ENCODE results near the gene TENM4. TPM values are rescaled to one million over a fixed set of nuclear protein-coding genes. Genes with fewer than 3 reads are reported as not detected.
A peak's percentile ranks its signal among the peaks of the same experiment; 100 is the strongest.

The TENM4 gene
- total and polyA plus RNA-seq, 2 of the 8 experiments (the other 6 are each of a cell fraction or from before 2014, with no cell fraction given): 3.5 to 7.2 TPM

DNA sequence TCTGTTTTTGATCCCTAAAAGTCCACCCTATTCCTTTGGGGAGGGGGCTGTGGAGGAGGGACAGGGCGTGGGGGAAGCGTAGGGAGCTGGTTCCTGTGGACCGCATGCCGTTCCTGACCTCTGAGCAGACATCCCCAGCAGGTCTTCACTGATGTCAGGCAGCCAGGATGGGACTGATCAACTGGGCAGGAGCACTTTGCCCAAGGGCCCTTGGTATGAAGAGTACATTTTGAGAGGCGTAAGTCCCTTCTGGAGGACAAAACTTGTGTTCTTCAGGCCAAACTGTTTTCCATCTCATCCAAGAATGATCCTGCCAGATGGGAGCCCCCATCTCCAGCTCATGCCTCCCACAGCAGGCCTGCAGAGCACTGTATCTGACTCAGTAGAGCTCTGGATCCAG is 785.3 kb downstream of the TENM4 start:
- Histone ChIP-seq H2AFZ (ENCODE audit: low read length) (no peak overlapping the region), H3K4me2 (ENCODE audit: insufficient read depth in 1 of 2, low read depth in 2 of 2, low read length in 2 of 2) (no peak overlapping the region), H3K9ac (replicated peaks in 1 of 4; ENCODE audit: extremely low read depth in 1 of 4, low read depth in 3 of 4, low read length in 3 of 4) (no peak overlapping the region), H4K8ac (ENCODE audit: extremely low read depth, insufficient read depth, low read length) (no peak overlapping the region), H2BK20ac (ENCODE audit: low read length) (no peak overlapping the region), H4K20me1 (replicated peaks in 1 of 2; ENCODE audit: control insufficient read depth in 1 of 2, insufficient read depth in 2 of 2, low read length in 2 of 2) (no peaks in the 10 kb centered on the region), H3K4me1 (replicated peaks in 1 of 4; ENCODE audit: control insufficient read depth in 3 of 4, insufficient read depth in 4 of 4, low read length in 3 of 4) (peaks cover 0 to 2% (median 0%) of the 10 kb centered on the region in 4 experiments; a peak in 1 of 7 replicates), H2BK15ac (ENCODE audit: low read length) (no peak overlapping the region), H4K5ac (ENCODE audit: insufficient read length, low read depth, low read length) (no peak overlapping the region), H3K27me3 (replicated peaks in 1 of 4; ENCODE audit: control insufficient read depth in 3 of 4, extremely low read depth in 1 of 4, insufficient read depth in 3 of 4, low read length in 3 of 4) (no peaks in the 10 kb centered on the region), H3K14ac (ENCODE audit: insufficient read length) (no peak overlapping the region), H3K23ac (ENCODE audit: insufficient read length) (no peak overlapping the region), H2BK12ac (ENCODE audit: low read depth, low read length) (no peak overlapping the region), H3K18ac (ENCODE audit: extremely low read depth, low read length) (no peak overlapping the region), H3K79me1 (ENCODE audit: low read depth, low read length) (no peaks in the 10 kb centered on the region), H3K4me3 (ENCODE audit: extremely low read depth in 1 of 4, insufficient read depth in 2 of 4, low read depth in 3 of 4, low read length in 4 of 4) (no peak overlapping the region), H2BK120ac (replicated peaks; ENCODE audit: low read depth, low read length) (no peak overlapping the region), H2BK5ac (ENCODE audit: low read depth, low read length) (no peak overlapping the region), H3K9me3 (ENCODE audit: insufficient read depth in 2 of 2, low read depth in 1 of 2, low read length in 1 of 2) (no peaks in the 10 kb centered on the region), H3K23me2 (ENCODE audit: low read depth, low read length) (no peaks in the 10 kb centered on the region), H3K27ac (ENCODE audit: low read depth, low read length) (no peak overlapping the region), H3K56ac (replicated peaks; ENCODE audit: insufficient read length, low read depth, low read length) (no peak overlapping the region), H3K79me2 (ENCODE audit: control insufficient read depth in 1 of 2, insufficient read depth in 2 of 2, low read length in 2 of 2) (no peaks in the 10 kb centered on the region), H4K91ac (replicated peaks; ENCODE audit: insufficient read length, low read length) (no peak overlapping the region), H3K4ac (replicated peaks; ENCODE audit: insufficient read length, low read depth, low read length) (no peak overlapping the region), H2AK5ac (ENCODE audit: low read depth, low read length) (no peak overlapping the region), H3K36me3 (ENCODE audit: control insufficient read depth in 2 of 4, insufficient read depth in 4 of 4, low read length in 3 of 4) (no peaks in the 10 kb centered on the region; a peak in 1 of 8 replicates)
- peak in 1 of 2 experiments; percentile 13 for DNase-seq (ENCODE audit: low read depth in 1 of 2, low spot score in 2 of 2)
- no peak for FAIRE-seq
- TF ChIP-seq CREB1 (IDR thresholded peaks at IDR 0.05): no peak
- CTCF ChIA-PET (ENCODE audit: partially characterized antibody): interaction anchor here (0.6 to 10.2 kb wide), 8 partner anchors 8 to 437 kb away, joined by 3 to 143 read pairs (median 6); no protein-coding TSS in a partner anchor
- 100% methylated on average over 5 of the region's 5 CpGs; no CpG with 5 or more reads in 1 of the 2 experiments for WGBS, 2 experiments (ENCODE audit: extremely low coverage in 1 of 2, insufficient coverage in 1 of 2, insufficient read length in 1 of 2, insufficient replicate concordance in 2 of 2, low coverage in 1 of 2, low lambda C conversion rate in 2 of 2, missing lambda C conversion rate in 1 of 2)
- POLR2A ChIA-PET (ENCODE audit: partially characterized antibody): no interaction called here
